AG09319 (cell line): ENCODE results near the gene BLOC1S3.
A peak's percentile ranks its signal among the peaks of the same experiment; 100 is the strongest.

Experiments used
- DNase-seq: peaks from one replicate; pipeline ENCODE4 v3.0.0-alpha.2; 2010; ENCODE audit warnings: low read depth; ENCODE audit errors: extremely low read depth
- TF ChIP-seq, protein P1 (sequence below): IDR thresholded peaks from 2 replicates; pipeline ENCODE4 v1.5.1; 2011; ENCODE audit warnings: low read depth, mild to moderate bottlenecking, inconsistent platforms, low read length, moderate library complexity

Gene BLOC1S3

DNA sequence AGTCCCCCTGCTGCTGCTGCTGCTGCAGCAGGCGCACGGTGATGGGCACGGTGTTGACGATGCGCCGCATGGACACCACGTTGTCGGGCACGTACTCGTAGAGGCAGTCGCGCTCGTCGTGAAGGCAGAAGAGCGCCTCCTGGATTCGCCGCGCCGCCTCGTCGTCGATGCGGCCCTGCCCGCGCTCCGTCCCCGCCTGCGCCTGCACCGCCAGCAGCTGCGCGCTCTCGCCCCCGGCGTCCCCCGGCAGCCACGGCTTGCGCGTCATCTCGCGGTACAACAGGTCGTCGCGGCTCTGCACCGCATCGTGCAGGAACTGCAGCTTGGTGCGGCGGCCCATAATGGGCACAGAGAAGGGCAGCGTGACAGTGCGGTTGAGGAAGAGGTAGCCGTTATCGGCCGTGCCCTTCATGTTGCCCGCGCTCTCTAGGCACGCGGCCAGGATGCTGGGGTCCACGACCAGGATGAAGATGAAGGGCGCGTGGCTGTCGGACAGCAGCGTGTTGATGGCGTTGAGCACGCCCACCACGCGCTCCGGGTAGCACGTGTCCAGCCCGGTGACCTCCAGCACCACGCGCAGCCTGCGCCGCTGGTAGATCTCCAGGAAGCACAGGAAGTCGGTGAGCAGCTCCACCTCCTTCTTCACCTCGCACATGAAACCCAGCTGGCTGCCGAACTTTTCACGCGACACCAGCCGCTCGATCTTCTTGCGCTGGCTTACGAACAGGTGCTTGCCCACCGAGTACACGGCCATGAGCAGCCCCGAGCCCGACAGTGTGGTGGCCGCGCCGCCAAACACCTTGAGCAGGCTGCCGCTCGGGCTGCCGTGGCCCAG is 25.9 kb upstream of the BLOC1S3 start:
- TF ChIP-seq, protein P1, sequence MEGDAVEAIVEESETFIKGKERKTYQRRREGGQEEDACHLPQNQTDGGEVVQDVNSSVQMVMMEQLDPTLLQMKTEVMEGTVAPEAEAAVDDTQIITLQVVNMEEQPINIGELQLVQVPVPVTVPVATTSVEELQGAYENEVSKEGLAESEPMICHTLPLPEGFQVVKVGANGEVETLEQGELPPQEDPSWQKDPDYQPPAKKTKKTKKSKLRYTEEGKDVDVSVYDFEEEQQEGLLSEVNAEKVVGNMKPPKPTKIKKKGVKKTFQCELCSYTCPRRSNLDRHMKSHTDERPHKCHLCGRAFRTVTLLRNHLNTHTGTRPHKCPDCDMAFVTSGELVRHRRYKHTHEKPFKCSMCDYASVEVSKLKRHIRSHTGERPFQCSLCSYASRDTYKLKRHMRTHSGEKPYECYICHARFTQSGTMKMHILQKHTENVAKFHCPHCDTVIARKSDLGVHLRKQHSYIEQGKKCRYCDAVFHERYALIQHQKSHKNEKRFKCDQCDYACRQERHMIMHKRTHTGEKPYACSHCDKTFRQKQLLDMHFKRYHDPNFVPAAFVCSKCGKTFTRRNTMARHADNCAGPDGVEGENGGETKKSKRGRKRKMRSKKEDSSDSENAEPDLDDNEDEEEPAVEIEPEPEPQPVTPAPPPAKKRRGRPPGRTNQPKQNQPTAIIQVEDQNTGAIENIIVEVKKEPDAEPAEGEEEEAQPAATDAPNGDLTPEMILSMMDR, result peak; percentile 5
- DNase-seq, result no peak

DNA sequence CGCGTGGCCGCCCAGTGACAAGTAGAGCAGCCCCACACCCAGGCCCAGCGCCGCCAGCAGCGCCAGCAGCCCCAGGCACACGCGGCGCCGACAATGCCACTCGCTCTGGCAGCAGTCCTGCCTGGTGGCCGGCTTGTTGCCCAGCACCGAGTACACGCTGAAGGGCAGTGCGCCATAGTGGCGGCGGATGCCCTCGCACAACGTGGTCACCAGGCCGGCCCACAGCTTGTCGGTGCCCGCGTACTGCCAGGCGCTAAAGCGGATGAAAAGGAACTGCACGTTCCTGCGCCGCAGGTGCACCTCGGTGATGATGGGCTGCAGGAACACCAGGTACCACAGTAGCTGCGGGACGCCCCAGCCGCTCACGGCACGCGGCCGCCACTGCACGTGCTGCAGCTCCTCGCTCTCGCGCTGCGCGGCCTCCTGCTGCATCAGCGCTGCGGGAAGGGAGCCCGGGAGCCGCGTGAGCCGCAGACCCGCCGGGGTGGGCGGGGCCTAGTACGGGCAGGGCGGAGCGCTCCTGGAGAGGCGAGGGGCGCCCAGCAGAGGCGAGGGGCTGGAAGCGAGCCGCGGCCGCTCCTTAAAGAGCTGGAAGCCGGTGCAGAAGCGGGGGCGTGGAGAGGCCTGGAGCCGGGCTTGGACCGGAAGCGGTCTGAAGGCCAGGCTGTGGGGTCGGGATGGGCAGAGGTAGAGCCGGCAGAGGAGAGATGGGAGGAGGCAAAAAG is 25.1 kb upstream of the BLOC1S3 start:
- TF ChIP-seq, protein P1, result no peak
- no peak for DNase-seq

DNA sequence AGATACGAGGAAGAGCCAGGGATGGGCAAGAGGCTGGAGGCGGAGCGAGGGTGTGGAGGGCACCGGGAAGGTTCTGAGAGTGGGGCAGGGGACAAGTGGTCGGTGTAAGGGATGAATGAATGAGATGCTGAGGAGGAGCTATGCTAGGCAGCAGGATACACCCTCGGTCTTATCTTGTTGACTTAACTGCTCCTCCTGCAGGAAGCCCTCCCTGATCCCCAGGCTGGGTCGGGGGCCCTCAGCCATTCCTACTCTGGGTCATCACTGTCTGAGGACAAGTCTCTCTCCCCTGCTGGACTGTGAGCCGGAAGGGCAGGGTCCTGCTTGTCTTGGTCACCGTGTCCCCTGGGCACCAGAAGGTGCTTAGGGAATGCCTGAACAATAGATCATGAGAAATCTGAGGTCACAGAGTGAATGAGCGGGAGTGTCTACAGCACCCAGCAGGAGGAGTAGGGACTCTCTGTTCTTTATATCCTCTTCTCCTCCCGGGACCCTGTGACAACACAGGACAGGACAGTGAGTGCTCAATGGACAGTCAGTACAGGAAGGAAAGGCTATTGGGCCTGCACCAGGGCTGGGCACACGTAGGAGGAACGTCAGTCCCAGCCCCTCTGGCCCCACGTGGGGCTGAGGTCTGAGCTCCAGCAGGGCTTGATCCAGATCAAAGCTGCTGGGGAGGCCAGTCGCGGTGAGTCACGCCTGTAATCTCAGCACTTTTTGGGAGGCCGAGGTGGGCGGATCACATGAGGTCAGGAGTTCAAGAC is 24.3 kb upstream of the BLOC1S3 start:
- TF ChIP-seq, protein P1, result no peak
- no peak for DNase-seq

DNA sequence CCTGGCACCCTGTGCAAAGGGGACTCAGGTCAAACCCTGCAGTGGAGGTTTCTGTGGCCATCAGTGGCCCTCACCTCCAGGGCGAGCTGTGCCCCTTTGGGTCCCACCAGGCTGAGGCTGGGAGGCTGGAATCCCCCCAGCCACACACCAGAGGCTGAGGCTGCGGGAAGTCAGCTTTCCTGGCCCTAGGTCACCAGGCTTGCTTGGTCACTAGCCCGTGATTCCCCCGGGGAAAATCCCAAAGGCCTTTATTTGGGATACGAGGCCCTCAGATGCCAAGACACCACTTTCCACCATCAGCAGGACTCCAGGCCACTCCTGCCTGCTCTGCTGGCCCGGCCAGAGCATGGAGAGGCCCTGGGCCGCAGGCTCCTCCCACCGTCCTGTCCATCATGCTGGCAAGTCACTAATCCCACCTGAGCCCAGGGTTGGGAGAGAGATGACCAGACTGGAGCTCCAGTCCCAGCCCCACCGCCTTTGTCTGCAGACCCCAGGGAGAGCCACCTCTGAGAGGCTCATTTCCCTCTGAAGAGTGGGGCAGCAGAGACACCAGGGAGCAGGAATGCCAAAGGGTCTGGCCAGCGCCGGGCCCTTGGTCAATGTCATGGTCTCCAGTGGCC is 22.5 kb upstream of the BLOC1S3 start:
- TF ChIP-seq, protein P1, result no peak

DNA sequence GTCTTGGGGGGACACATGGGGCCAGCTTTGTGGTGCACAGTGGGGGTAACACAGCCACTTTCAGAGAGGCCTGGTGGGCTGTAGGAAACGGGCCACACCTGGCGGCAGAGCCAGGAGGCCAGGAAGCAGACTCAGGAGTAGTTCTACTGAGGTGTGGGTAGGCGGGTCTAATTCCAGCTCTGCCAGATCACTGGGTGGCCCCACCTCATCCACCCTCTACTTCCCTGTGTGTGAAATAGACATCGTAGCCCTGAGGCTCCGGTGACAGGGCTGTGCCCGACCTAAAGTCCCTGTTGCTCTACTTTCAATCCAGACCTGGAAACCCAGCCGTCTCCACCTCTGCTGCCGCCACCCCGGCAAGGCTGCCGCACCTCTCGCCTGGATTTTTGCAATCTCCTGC is 21.8 kb upstream of the BLOC1S3 start:
- no peak for DNase-seq
- TF ChIP-seq, protein P1, result no peak

More for the DNA sequence above, 22.5 kb upstream of the BLOC1S3 start:
- DNase-seq, result no peak

DNA sequence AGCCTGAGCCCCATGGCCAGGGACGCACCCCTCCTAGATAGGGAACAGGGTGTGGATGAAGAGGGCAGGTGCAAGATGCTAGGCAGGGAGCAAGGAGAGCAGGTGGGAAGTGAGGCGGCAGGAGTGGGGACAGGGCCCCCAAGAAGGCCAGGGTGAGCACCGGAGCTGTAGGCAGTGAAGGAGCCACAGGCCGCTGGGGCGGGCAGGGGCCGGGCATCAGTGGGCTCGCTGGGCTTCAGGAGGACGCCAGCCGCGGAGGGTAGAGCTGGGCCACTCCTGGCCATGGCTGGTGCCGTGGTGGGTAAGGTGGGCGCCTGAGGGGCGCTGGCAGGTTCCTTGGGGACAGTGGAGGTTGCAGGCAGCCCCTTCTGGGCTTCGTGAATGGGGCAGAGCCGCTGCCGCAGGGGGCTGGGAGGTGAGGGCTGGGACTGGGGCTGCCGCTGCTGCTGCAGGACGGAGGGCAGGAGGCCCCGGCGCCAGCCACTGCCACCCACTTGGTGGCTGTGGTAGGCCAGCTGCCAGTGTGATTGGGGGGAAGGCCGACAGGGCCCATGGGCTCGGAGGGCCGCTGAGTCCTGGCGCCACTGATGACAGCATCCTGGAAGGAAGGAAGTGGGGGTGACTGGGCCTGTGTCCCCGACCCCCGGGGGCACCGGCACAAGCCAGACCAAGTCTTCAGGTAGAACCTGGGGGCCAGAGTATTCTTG is 19.9 kb upstream of the BLOC1S3 start:
- no peak for DNase-seq
- TF ChIP-seq, protein P1, result no peak
